SK-N-SH (cell line): ENCODE data around the gene ARHGAP6.

Source experiments
- CHD2 ChIP-seq: fragments of 150-350 bp; IDR thresholded peaks from 2 replicates; pipeline ENCODE4 v1.6.1; 2018; ENCODE audit warnings: low read length; ENCODE audit not compliant: partially characterized antibody
- GABPA ChIP-seq: IDR thresholded peaks from 2 replicates; pipeline ENCODE4 v1.4.0; 2012; ENCODE audit warnings: low read depth, mild to moderate bottlenecking
- GATA2 ChIP-seq: sonication (generic); formaldehyde crosslinking; IDR thresholded peaks from 2 replicates; pipeline ENCODE4 v1.5.0; 2020; ENCODE audit warnings: mild to moderate bottlenecking, missing genetic modification reagents
- JUND ChIP-seq: IDR thresholded peaks from 2 replicates; pipeline ENCODE4 v1.4.0; 2012
- MEF2A ChIP-seq: IDR thresholded peaks from 2 replicates; pipeline ENCODE4 v1.4.0; 2012; ENCODE audit warnings: low read depth, borderline replicate concordance
- POLR2AphosphoS5 ChIP-seq: IDR thresholded peaks from 2 replicates; pipeline ENCODE4 v1.6.1; 2012; ENCODE audit warnings: low read depth, low read length
- REST ChIP-seq: IDR thresholded peaks from 2 replicates; pipeline ENCODE4 v1.6.1; 2012; ENCODE audit warnings: mild to moderate bottlenecking, low read depth, low read length, moderate library complexity
- RXRA ChIP-seq: IDR thresholded peaks from 2 replicates; pipeline ENCODE4 v1.4.0; 2012; ENCODE audit warnings: low read depth, mild to moderate bottlenecking, borderline replicate concordance
- YY1 ChIP-seq: IDR thresholded peaks from 2 replicates; pipeline ENCODE4 v1.4.0; 2012; ENCODE audit warnings: low read depth, mild to moderate bottlenecking
- TF ChIP-seq, protein P1 (sequence below): fragments of 200-600 bp; sonication (generic); IDR thresholded peaks from 2 replicates; pipeline ENCODE4 v1.6.1; 2017; ENCODE audit warnings: antibody characterized with exemption, mild to moderate bottlenecking, moderate library complexity

- TF ChIP-seq, protein P1, sequence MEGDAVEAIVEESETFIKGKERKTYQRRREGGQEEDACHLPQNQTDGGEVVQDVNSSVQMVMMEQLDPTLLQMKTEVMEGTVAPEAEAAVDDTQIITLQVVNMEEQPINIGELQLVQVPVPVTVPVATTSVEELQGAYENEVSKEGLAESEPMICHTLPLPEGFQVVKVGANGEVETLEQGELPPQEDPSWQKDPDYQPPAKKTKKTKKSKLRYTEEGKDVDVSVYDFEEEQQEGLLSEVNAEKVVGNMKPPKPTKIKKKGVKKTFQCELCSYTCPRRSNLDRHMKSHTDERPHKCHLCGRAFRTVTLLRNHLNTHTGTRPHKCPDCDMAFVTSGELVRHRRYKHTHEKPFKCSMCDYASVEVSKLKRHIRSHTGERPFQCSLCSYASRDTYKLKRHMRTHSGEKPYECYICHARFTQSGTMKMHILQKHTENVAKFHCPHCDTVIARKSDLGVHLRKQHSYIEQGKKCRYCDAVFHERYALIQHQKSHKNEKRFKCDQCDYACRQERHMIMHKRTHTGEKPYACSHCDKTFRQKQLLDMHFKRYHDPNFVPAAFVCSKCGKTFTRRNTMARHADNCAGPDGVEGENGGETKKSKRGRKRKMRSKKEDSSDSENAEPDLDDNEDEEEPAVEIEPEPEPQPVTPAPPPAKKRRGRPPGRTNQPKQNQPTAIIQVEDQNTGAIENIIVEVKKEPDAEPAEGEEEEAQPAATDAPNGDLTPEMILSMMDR = no peak
- TF ChIP-seq CHD2 (no peak), JUND (no peak), YY1 (no peak), GABPA (no peak), RXRA (no peak), GATA2 (CRISPR knock-in tag) (no peak), REST (no peak), MEF2A (no peak), POLR2AphosphoS5 (no peak)
Observed at GRCh38 chrX:11426712-11427452, 238.8 kb downstream of the ARHGAP6 start.
